Head of caudate nucleus (tissue), 42 donors: ENCODE data around the gene TBC1D3B.
"Not testable (repeated sequence)": the region's sequence is repeated elsewhere in the genome, so short reads cannot be mapped to it uniquely, and the experiment has no call there.

Source experiments
- DNase-seq, 42 donors: peaks; one replicate each; pipeline versions ENCODE4 v3.0.0 to v3.0.0-alpha.2; 2020 to 2021; ENCODE audit warnings: mixed read lengths in 7 of 42
- intact Hi-C: fragments of 100-400 bp; cut with DNase I; formaldehyde crosslinking; loops from one replicate; pipeline ENCODE4 v1.15.0; 2022

Gene TBC1D3B

GRCh38 chr17:36176536-36176935, at the start of gene TBC1D3B:
TBC1D3B (minus strand) TSS chr17:36176636; CDS start chr17:36175050, 1,586 bp downstream.
- intact Hi-C loops, DNase-seq: not testable (repeated sequence)

- DNase-seq, intact Hi-C loops: not testable (repeated sequence)
Observed at GRCh38 chr17:36222967-36223366, 46.5 kb upstream of the TBC1D3B start.

GRCh38 chr17:36221581-36222100, 45.2 kb upstream of the TBC1D3B start:
- intact Hi-C loops, DNase-seq: not testable (repeated sequence)

- intact Hi-C loops, DNase-seq: not testable (repeated sequence)
Observed at GRCh38 chr17:36220737-36221580, 44.5 kb upstream of the TBC1D3B start.

- DNase-seq, intact Hi-C loops: not testable (repeated sequence)
Observed at GRCh38 chr17:36219556-36219955, 43.1 kb upstream of the TBC1D3B start.

GRCh38 chr17:36215406-36216308, 39.2 kb upstream of the TBC1D3B start:
- intact Hi-C loops, result not testable (repeated sequence)

GRCh38 chr17:36214918-36215317, 38.5 kb upstream of the TBC1D3B start:
- intact Hi-C loops, result no loop called here
- DNase-seq, result no peak

More at GRCh38 chr17:36215406-36216308, 39.2 kb upstream of the TBC1D3B start:
- DNase-seq, result not testable (repeated sequence)

- intact Hi-C loops, result no loop called here
- DNase-seq, result no peak
Observed at GRCh38 chr17:36213695-36214094, 37.3 kb upstream of the TBC1D3B start.

- DNase-seq, result no peak
- intact Hi-C loops, result no loop called here
Observed at GRCh38 chr17:36212966-36213365, 36.5 kb upstream of the TBC1D3B start.

- intact Hi-C loops, result no loop called here
- DNase-seq, result no peak
Observed at GRCh38 chr17:36212272-36212605, 35.8 kb upstream of the TBC1D3B start.

- DNase-seq, intact Hi-C loops: not testable (repeated sequence)
Observed at GRCh38 chr17:36211484-36212271, 35.2 kb upstream of the TBC1D3B start.

GRCh38 chr17:36210439-36211211, 34.2 kb upstream of the TBC1D3B start, which contains the start of gene CCL4L2:
CCL4L2 (plus strand) TSS chr17:36211063.
- intact Hi-C loops, result not testable (repeated sequence)
- DNase-seq, result peak in 1 of 42 donors; percentile 36

- intact Hi-C loops, result no loop called here
- DNase-seq, result no peak
Observed at GRCh38 chr17:36209575-36209974, 33.1 kb upstream of the TBC1D3B start.

- intact Hi-C loops, DNase-seq: not testable (repeated sequence)
Observed at GRCh38 chr17:36207383-36207782, 30.9 kb upstream of the TBC1D3B start.

GRCh38 chr17:36206486-36206821, 30.0 kb upstream of the TBC1D3B start:
- DNase-seq, intact Hi-C loops: not testable (repeated sequence)

- intact Hi-C loops, result no loop called here
- no peak for DNase-seq
Observed at GRCh38 chr17:36205637-36206485, 29.4 kb upstream of the TBC1D3B start.
